IMR-90 (cell line): Measurements from ENCODE around the gene ZNF469. TPM values are rescaled to one million over a fixed set of nuclear protein-coding genes. Genes with fewer than 3 reads are reported as not detected.
A peak's percentile ranks its signal among the peaks of the same experiment; 100 is the strongest.

Source experiments
- ATAC-seq: fragments of 200-7000 bp; cut with Tn5 transposase; 2 replicates; pipeline ENCODE4 v1.9.1; 2020; ENCODE audit warnings: low read depth, mild to moderate bottlenecking, moderate library complexity
- BruUV-seq: library from RNA; stranded (reverse); fragments of 400-500 nt; replicated peaks from 2 replicates; lab custom pipeline; 2021; lab: Mats Ljungman, UMichigan
- CTCF ChIA-PET: fragments of 300-600 bp; formaldehyde crosslinking; extraction: SDS; loops from one replicate; lab custom pipeline; 2021; ENCODE audit warnings: antibody characterized with exemption; lab: Yijun Ruan, JAX
- POLR2A ChIA-PET: fragments of 300-600 bp; sonication (Branson Sonifier 250); formaldehyde crosslinking; loops from one replicate; lab custom pipeline; 2022; ENCODE audit warnings: antibody characterized with exemption; ENCODE audit not compliant: unreplicated experiment; lab: Charles Lee
- DNase-seq: peaks from one replicate; pipeline ENCODE4 v3.0.0; 2013
- H2AFZ ChIP-seq: replicated peaks from 2 replicates; pipeline ENCODE3; 2013; ENCODE audit warnings: low read length, mild to moderate bottlenecking; ENCODE audit not compliant: poor library complexity
- H2AK5ac ChIP-seq: 2 replicates; pipeline ENCODE4 v1.6.1; 2013; ENCODE audit warnings: low read depth, low read length, inconsistent platforms
- H2AK9ac ChIP-seq: replicated peaks from 2 replicates; pipeline ENCODE3; 2013; ENCODE audit warnings: mild to moderate bottlenecking, low read depth, low read length, moderate library complexity; ENCODE audit not compliant: poor library complexity
- H2BK120ac ChIP-seq: 2 replicates; pipeline ENCODE4 v1.6.1; 2013; ENCODE audit warnings: low read depth, low read length, inconsistent platforms
- H2BK15ac ChIP-seq: 3 replicates; pipeline ENCODE4 v1.6.1; 2013; ENCODE audit warnings: low read depth, low read length, inconsistent platforms
- H2BK20ac ChIP-seq: 2 replicates; pipeline ENCODE4 v1.6.1; 2013; ENCODE audit warnings: low read depth, mild to moderate bottlenecking, inconsistent platforms, low read length, moderate library complexity
- H2BK5ac ChIP-seq: 2 replicates; pipeline ENCODE4 v1.6.1; 2013; ENCODE audit warnings: mild to moderate bottlenecking, low read depth, low read length, inconsistent platforms; ENCODE audit not compliant: poor library complexity, severe bottlenecking
- H3K14ac ChIP-seq: replicated peaks from 2 replicates; pipeline ENCODE4 v1.6.1; 2013; ENCODE audit warnings: low read depth, low read length, inconsistent platforms
- H3K18ac ChIP-seq: 2 replicates; pipeline ENCODE4 v1.6.1; 2013; ENCODE audit warnings: low read depth, low read length, control low read depth
- H3K23ac ChIP-seq: 2 replicates; pipeline ENCODE4 v1.6.1; 2013; ENCODE audit warnings: low read depth, low read length, inconsistent platforms
- H3K27ac ChIP-seq: 2 replicates; pipeline ENCODE4 v1.5.1; 2013; ENCODE audit warnings: mild to moderate bottlenecking, control low read depth, low read length; ENCODE audit not compliant: insufficient read depth
- H3K27me3 ChIP-seq: 2 replicates; pipeline ENCODE4 v1.6.1; 2013; ENCODE audit warnings: low read length; ENCODE audit not compliant: control insufficient read depth, insufficient read depth
- H3K36me3 ChIP-seq: 2 replicates; pipeline ENCODE4 v1.6.1; 2013; ENCODE audit warnings: low read length, mixed read lengths; ENCODE audit not compliant: control insufficient read depth, insufficient read depth
- H3K4ac ChIP-seq: 2 replicates; pipeline ENCODE4 v1.6.1; 2013; ENCODE audit warnings: low read depth, low read length, inconsistent platforms
- H3K4me1 ChIP-seq: 2 replicates; pipeline ENCODE4 v1.6.1; 2013; ENCODE audit warnings: low read length, mixed read lengths; ENCODE audit not compliant: control insufficient read depth, insufficient read depth
- H3K4me2 ChIP-seq: 2 replicates; pipeline ENCODE4 v1.6.1; 2013; ENCODE audit warnings: low read depth, mild to moderate bottlenecking, control low read depth, low read length, moderate library complexity
- H3K4me3 ChIP-seq: 2 replicates; pipeline ENCODE4 v1.5.1; 2013; ENCODE audit warnings: low read depth, mild to moderate bottlenecking, control low read depth, low read length, moderate library complexity; ENCODE audit not compliant: insufficient read depth
- H3K56ac ChIP-seq: 2 replicates; pipeline ENCODE4 v1.6.1; 2013; ENCODE audit warnings: low read length, inconsistent platforms; ENCODE audit not compliant: insufficient read depth; ENCODE audit errors: extremely low read depth
- H3K79me1 ChIP-seq, 2 experiments: 2 replicates each; pipeline ENCODE4 v1.6.1; 2013; ENCODE audit warnings: low read length in 2 of 2, inconsistent platforms in 1 of 2, low read depth in 1 of 2
- H3K9ac ChIP-seq: 2 replicates; pipeline ENCODE4 v1.6.1; 2013; ENCODE audit warnings: low read depth, low read length, control low read depth
- H3K9me1 ChIP-seq: 2 replicates; pipeline ENCODE4 v1.6.1; 2013; ENCODE audit warnings: low read length, inconsistent platforms; ENCODE audit not compliant: insufficient read depth
- H3K9me3 ChIP-seq: 2 replicates; pipeline ENCODE4 v1.6.1; 2013; ENCODE audit warnings: low read length; ENCODE audit not compliant: control insufficient read depth, insufficient read depth
- H4K20me1 ChIP-seq: 2 replicates; pipeline ENCODE4 v1.6.1; 2013; ENCODE audit warnings: low read length, inconsistent platforms; ENCODE audit not compliant: insufficient read depth
- H4K5ac ChIP-seq: 2 replicates; pipeline ENCODE4 v1.6.1; 2013; ENCODE audit warnings: mild to moderate bottlenecking, low read depth, low read length, control low read depth
- H4K8ac ChIP-seq, 2 experiments: 2 replicates each; pipeline ENCODE4 v1.6.1; 2013; ENCODE audit warnings: low read depth in 2 of 2, low read length in 2 of 2, control low read depth in 1 of 2, inconsistent platforms in 1 of 2
- H4K91ac ChIP-seq: 2 replicates; pipeline ENCODE4 v1.6.1; 2013; ENCODE audit warnings: low read depth, low read length, inconsistent platforms; ENCODE audit not compliant: insufficient read depth
- BHLHE40 ChIP-seq: fragments of 150-350 bp; IDR thresholded peaks from 2 replicates; pipeline ENCODE4 v1.6.1; 2016; ENCODE audit warnings: mild to moderate bottlenecking, low read depth, low read length
- POLR2A ChIP-seq: IDR thresholded peaks from 2 replicates; pipeline ENCODE4 v1.6.1; 2012; ENCODE audit warnings: mild to moderate bottlenecking, low read depth, low read length
- WGBS, 2 experiments: methylation state at CpG; one replicate each; pipeline versions ENCODE4 v1.1.5 to v1.1.7; 2013; ENCODE audit warnings: missing lambda C conversion rate in 2 of 2; ENCODE audit not compliant: insufficient read length in 1 of 2; ENCODE audit errors: extremely low coverage in 2 of 2; 5-methylcytosine and 5-hydroxymethylcytosine counted together
- dilution Hi-C: fragments of 300-500 bp; cut with HindIII; formaldehyde crosslinking; loops from one replicate; pipeline ENCODE4 v1.14.3; 2018; ENCODE audit warnings: low sequenced_read_pairs; ENCODE audit not compliant: unreplicated experiment
- in situ Hi-C: fragments of 300-500 bp; cut with MboI; formaldehyde crosslinking; loops from 3 replicates; pipeline ENCODE4 v1.14.3; 2019; ENCODE audit warnings: low sequenced_read_pairs, inconsistent platforms, mixed read lengths
- intact Hi-C: fragments of 100-400 bp; cut with micrococcal nuclease; formaldehyde crosslinking; loops from 2 replicates; pipeline ENCODE4 v1.10.0; 2022
- polyA plus RNA-seq, 3 experiments: library from polyadenylated mRNA; depleted of rRNA; stranded (reverse); fragments of >200 nt; gene quantifications; 2 replicates each; pipeline ENCODE4 v1.2.3, GENCODE V29; 2012; ENCODE audit warnings: low replicate concordance in 1 of 3
- total RNA-seq: library from RNA; depleted of rRNA; stranded (reverse); fragments of >200 nt; gene quantifications from 2 replicates; pipeline ENCODE4 v1.2.3, GENCODE V29; 2012

The ZNF469 gene
- total and polyA plus RNA-seq, 2 of the 4 experiments (the other 2 are of a cell fraction): 1.1 to 13.3 TPM

- no peak overlapping the region for H3K4ac ChIP-seq
- no peak overlapping the region for H4K5ac ChIP-seq
- H4K20me1 ChIP-seq: peaks cover 99% of the 10 kb centered on the region
- H2AK9ac ChIP-seq: peak overlapping the region; percentile 2
- H2BK120ac ChIP-seq: no peak overlapping the region
- H2AFZ ChIP-seq: no peak overlapping the region
- H3K9me3 ChIP-seq: no peaks in the 10 kb centered on the region
- dilution Hi-C loops (no loop called here), intact Hi-C loops (no loop called here), in situ Hi-C loops (no loop called here)
- no peak overlapping the region for H2BK5ac ChIP-seq
- no peak overlapping the region for H3K9ac ChIP-seq
- no peak overlapping the region for H4K91ac ChIP-seq
- H3K4me1 ChIP-seq: no peaks in the 10 kb centered on the region; the same call in 1 of the 2 replicates
- H3K79me1 ChIP-seq: peaks cover 25 to 90% of the 10 kb centered on the region in 2 experiments
- ATAC-seq (no peak), DNase-seq (no peak)
- H3K9me1 ChIP-seq: peaks cover 51% of the 10 kb centered on the region
- no peak overlapping the region for H2BK20ac ChIP-seq
- H2BK15ac ChIP-seq: no peak overlapping the region
- ChIA-PET POLR2A (no interaction called here), CTCF (no interaction called here)
- peaks cover 82% of the 10 kb centered on the region for H3K36me3 ChIP-seq
- WGBS, 2 experiments: 76% methylated on average over 6 of the region's 21 CpGs; no CpG with 5 or more reads in 1 of the 2 experiments
- no peak overlapping the region for H4K8ac ChIP-seq
- H3K14ac ChIP-seq: no peak overlapping the region
- H3K23ac ChIP-seq: no peak overlapping the region
- no peak overlapping the region for H3K4me3 ChIP-seq
- no peak overlapping the region for H3K18ac ChIP-seq
- BruUV-seq: no TSS peak
- no peak overlapping the region for H2AK5ac ChIP-seq
- H3K27me3 ChIP-seq: no peaks in the 10 kb centered on the region
- TF ChIP-seq BHLHE40 (no peak), POLR2A (peak; percentile 6; the same call in 1 of the 2 replicates)
- no peak overlapping the region for H3K4me2 ChIP-seq
- no peak overlapping the region for H3K27ac ChIP-seq
- H3K56ac ChIP-seq: no peak overlapping the region
Measured at GRCh38 chr16:88395669-88396584, 13.2 kb downstream of the ZNF469 start.
